Gastrocnemius medialis (tissue), 4 donors: ENCODE measurements around the gene DNAJA4. TPM values are rescaled to one million over a fixed set of nuclear protein-coding genes. Genes with fewer than 3 reads are reported as not detected.

ENCODE experiments used
- ATAC-seq, 2 donors: fragments of 150-250 bp; one replicate each; pipeline ENCODE4 v1.9.1; 2016
- DNase-seq, 2 donors: peaks; one replicate each; pipeline ENCODE4 v3.0.0-alpha.2; 2019
- H3K27ac ChIP-seq, 4 donors: fragments of 200-600 bp; sonication (generic); 1 replicate in 1 of 4; 2 replicates in 3 of 4; pipeline ENCODE4 v1.5.1; 2016 to 2018; ENCODE audit warnings: mild to moderate bottlenecking in 2 of 4, moderate library complexity in 1 of 4
- H3K27me3 ChIP-seq, 3 donors: fragments of 200-600 bp; sonication (generic) in 2 of 3; 1 replicate in 1 of 3; 2 replicates in 2 of 3; pipeline versions ENCODE4 v1.5.1 to v1.6.0; 2016 to 2019; ENCODE audit warnings: mild to moderate bottlenecking in 1 of 3, moderate library complexity in 1 of 3
- H3K36me3 ChIP-seq, 2 donors: fragments of 200-600 bp; sonication (generic) in 1 of 2; one replicate each; pipeline ENCODE4 v1.5.1; 2017 to 2018
- H3K4me1 ChIP-seq, 2 donors: fragments of 200-600 bp; sonication (generic) in 1 of 2; one replicate each; pipeline ENCODE4 v1.5.1; 2016 to 2017; ENCODE audit warnings: mild to moderate bottlenecking in 2 of 2
- H3K4me3 ChIP-seq, 4 donors: fragments of 200-600 bp; sonication (generic) in 3 of 4; 1 replicate in 1 of 4; 2 replicates in 3 of 4; pipeline ENCODE4 v1.5.1; 2016 to 2019; ENCODE audit warnings: mild to moderate bottlenecking in 2 of 4
- H3K9me3 ChIP-seq, 3 donors: fragments of 200-600 bp; sonication (generic) in 2 of 3; 1 replicate in 1 of 3; 2 replicates in 2 of 3; pipeline ENCODE4 v1.5.1; 2016 to 2019
- CTCF ChIP-seq, 5 experiments: fragments of 450-650 bp in 3 of 5; fragments of 200-600 bp in 2 of 5; sonication (generic) in 2 of 5; IDR thresholded peaks in 4 of 5; conservative IDR thresholded peaks in 1 of 5; 1 replicate in 4 of 5; 2 replicates in 1 of 5; pipeline ENCODE4 v1.5.1; 2016 to 2019; ENCODE audit warnings: antibody characterized with exemption in 5 of 5, mild to moderate bottlenecking in 3 of 5, moderate library complexity in 3 of 5
- POLR2A ChIP-seq, 2 donors: fragments of 450-650 bp; IDR thresholded peaks; one replicate each; pipeline ENCODE4 v1.6.1; 2017; ENCODE audit warnings: antibody characterized with exemption in 2 of 2, mild to moderate bottlenecking in 2 of 2, moderate library complexity in 2 of 2
- in situ Hi-C, 4 donors: fragments of 200-750 bp; cut with MboI; loops; one replicate each; pipeline versions ENCODE4 v1.15.0 to v1.8.0; 2017; ENCODE audit warnings: low sequenced_read_pairs in 4 of 4
- intact Hi-C: fragments of 100-400 bp; cut with DNase I; formaldehyde crosslinking; loops from one replicate; pipeline ENCODE4 v1.15.1; 2023; ENCODE audit warnings: low total_unique reads
- total RNA-seq, 4 donors: library from RNA; depleted of rRNA; stranded (reverse); fragments of >200 nt; gene quantifications; one replicate each; pipeline versions ENCODE4 v1.1.0 to v1.2.3, GENCODE V29; 2016

DNAJA4 gene
- total RNA-seq, 4 donors from 2014 or later: 13.7 to 120 (median 37.8) TPM

DNA sequence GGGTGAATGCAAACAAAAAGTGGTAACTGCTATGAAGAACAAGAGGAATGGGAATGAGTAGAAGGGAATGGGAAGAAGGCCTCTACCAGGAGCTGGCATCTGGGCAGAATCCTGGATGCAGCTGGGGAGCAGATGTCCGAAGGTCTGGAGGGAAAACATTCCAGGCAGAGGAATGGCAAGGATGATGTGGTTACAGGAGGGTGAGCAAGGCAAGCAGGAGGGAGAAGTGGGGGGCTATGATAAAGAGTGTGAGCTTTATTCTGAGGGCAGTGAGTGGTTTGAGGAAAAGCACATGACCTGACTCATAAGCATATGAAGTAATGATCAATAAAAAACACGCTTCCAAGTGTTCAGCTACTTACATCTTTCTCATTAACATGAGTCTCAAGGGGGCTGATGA, 18.0 kb downstream of the DNAJA4 start:
- ATAC-seq (no peak), DNase-seq (no peak)
- Histone ChIP-seq H3K27ac (peak overlapping the region in 1 of 4 donors; percentile 46), H3K36me3 (peaks cover 0 to 96% of the 10 kb centered on the region in 2 donors), H3K4me1 (no peaks in the 10 kb centered on the region), H3K9me3 (no peaks in the 10 kb centered on the region), H3K27me3 (no peaks in the 10 kb centered on the region), H3K4me3 (no peak overlapping the region)
- TF ChIP-seq POLR2A (IDR thresholded peaks at IDR 0.05) (no peak), CTCF (IDR thresholded peaks at IDR 0.05 in 4 of 5, conservative IDR thresholded peaks at IDR 0.05 in 1 of 5) (no peak)
- in situ Hi-C loops (no loop called here), intact Hi-C loops (no loop called here)

- Histone ChIP-seq H3K27ac (no peak overlapping the region), H3K27me3 (no peaks in the 10 kb centered on the region), H3K36me3 (peaks cover 0 to 97% of the 10 kb centered on the region in 2 donors), H3K4me3 (no peak overlapping the region), H3K4me1 (no peaks in the 10 kb centered on the region), H3K9me3 (no peaks in the 10 kb centered on the region)
- TF ChIP-seq POLR2A (IDR thresholded peaks at IDR 0.05): no peak
- TF ChIP-seq CTCF (IDR thresholded peaks at IDR 0.05 in 4 of 5, conservative IDR thresholded peaks at IDR 0.05 in 1 of 5): no peak
- DNase-seq: no peak
- intact Hi-C loops (no loop called here), in situ Hi-C loops (no loop called here)
- no peak for ATAC-seq
These were observed 20.4 kb downstream of the DNAJA4 start for GRCh38 chr15:78284758-78285157.

- in situ Hi-C loops: no loop called here
- TF ChIP-seq POLR2A (IDR thresholded peaks at IDR 0.05): no peak
- no peak for TF ChIP-seq CTCF (IDR thresholded peaks at IDR 0.05 in 4 of 5, conservative IDR thresholded peaks at IDR 0.05 in 1 of 5)
- no peak for DNase-seq
- H3K9me3 ChIP-seq: no peaks in the 10 kb centered on the region
- H3K27ac ChIP-seq: no peak overlapping the region
- peaks cover 0 to 66% of the 10 kb centered on the region in 2 donors for H3K36me3 ChIP-seq
- H3K4me1 ChIP-seq: peaks cover 0 to 8% of the 10 kb centered on the region in 2 donors
- no peak overlapping the region for H3K4me3 ChIP-seq
- intact Hi-C loops: no loop called here
- no peak for ATAC-seq
- no peaks in the 10 kb centered on the region for H3K27me3 ChIP-seq
These were observed 25.9 kb downstream of the DNAJA4 start for GRCh38 chr15:78290222-78290621.

DNA sequence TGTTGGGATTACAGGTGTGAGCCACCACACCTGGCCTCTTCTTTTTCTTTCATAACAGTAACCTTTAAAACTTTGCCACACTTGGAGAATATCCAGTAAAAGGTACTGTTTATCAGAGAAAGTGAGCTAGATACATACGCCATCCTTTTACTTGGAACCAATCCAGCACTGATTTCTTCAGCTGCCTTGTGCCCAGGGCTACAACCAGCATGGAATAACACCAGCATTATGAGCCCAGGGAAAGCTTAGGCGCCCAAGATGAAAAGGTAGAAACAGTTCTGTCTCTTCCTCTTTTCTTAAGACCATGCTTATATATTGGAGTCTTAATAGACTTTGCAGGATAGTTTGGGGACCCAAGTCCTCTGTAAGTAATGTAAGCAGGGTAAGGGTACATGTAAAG, 26.7 kb downstream of the DNAJA4 start:
- no peaks in the 10 kb centered on the region for H3K9me3 ChIP-seq
- intact Hi-C loops: no loop called here
- no peak for TF ChIP-seq CTCF (IDR thresholded peaks at IDR 0.05 in 4 of 5, conservative IDR thresholded peaks at IDR 0.05 in 1 of 5)
- no peak for TF ChIP-seq POLR2A (IDR thresholded peaks at IDR 0.05)

DNA sequence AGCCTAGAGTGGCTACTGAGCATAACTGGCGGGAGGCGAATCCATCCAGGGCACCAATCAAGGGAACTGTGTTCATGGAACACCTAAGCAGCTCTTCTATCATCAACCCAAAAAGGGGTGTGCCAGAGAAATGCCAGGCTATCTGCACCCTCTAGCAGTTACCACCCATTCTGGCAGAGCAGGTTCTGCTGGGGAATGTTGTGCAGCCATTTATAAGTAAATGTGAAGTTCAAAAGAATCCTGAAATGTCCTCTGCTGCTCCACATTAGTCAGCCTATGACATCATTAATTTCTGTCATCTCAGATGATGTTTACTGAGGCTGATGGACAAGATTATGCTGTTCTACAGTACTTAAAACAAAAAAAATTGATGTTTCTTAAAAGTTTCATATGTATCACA, 27.3 kb downstream of the DNAJA4 start:
- intact Hi-C loops (no loop called here), in situ Hi-C loops (no loop called here)
- H3K9me3 ChIP-seq: no peaks in the 10 kb centered on the region
- H3K36me3 ChIP-seq: peaks cover 0 to 51% of the 10 kb centered on the region in 2 donors
- TF ChIP-seq CTCF (IDR thresholded peaks at IDR 0.05 in 4 of 5, conservative IDR thresholded peaks at IDR 0.05 in 1 of 5) (no peak), POLR2A (IDR thresholded peaks at IDR 0.05) (no peak)
- no peak for ATAC-seq
- no peak overlapping the region for H3K27ac ChIP-seq
- no peaks in the 10 kb centered on the region for H3K27me3 ChIP-seq
- no peak for DNase-seq
- H3K4me3 ChIP-seq: no peak overlapping the region
- H3K4me1 ChIP-seq: peaks cover 0 to 8% of the 10 kb centered on the region in 2 donors

More for the DNA sequence above, 26.7 kb downstream of the DNAJA4 start:
- DNase-seq (no peak), ATAC-seq (no peak)
- Histone ChIP-seq H3K4me3 (no peak overlapping the region), H3K27me3 (no peaks in the 10 kb centered on the region), H3K4me1 (peaks cover 0 to 8% of the 10 kb centered on the region in 2 donors), H3K27ac (no peak overlapping the region), H3K36me3 (peaks cover 0 to 58% of the 10 kb centered on the region in 2 donors)
- in situ Hi-C loops: no loop called here
